Calu3 (cell line): Measurements from ENCODE around the gene SIDT2. TPM values are rescaled to one million over a fixed set of nuclear protein-coding genes. Genes with fewer than 3 reads are reported as not detected.

Source experiments
- BruUV-seq: library from RNA; stranded (reverse); fragments of 400-500 nt; replicated peaks from 2 replicates; lab custom pipeline; 2021; lab: Mats Ljungman, UMichigan
- CTCF ChIA-PET: fragments of 300-600 bp; sonication (Branson Sonifier 250); formaldehyde crosslinking; loops from one replicate; lab custom pipeline; 2022; ENCODE audit warnings: antibody characterized with exemption; lab: Charles Lee
- DNase-seq: peaks from one replicate; pipeline ENCODE4 v3.0.0; 2022
- H3K27ac Mint-ChIP-seq: one replicate; pipeline ENCODE4 v1.8.0; 2022; ENCODE audit warnings: mixed read lengths; ENCODE audit not compliant: unreplicated experiment
- H3K27me3 Mint-ChIP-seq: one replicate; pipeline ENCODE4 v1.8.0; 2022; ENCODE audit warnings: mixed read lengths; ENCODE audit not compliant: unreplicated experiment
- H3K36me3 Mint-ChIP-seq: one replicate; pipeline ENCODE4 v1.8.0; 2022; ENCODE audit warnings: mild to moderate bottlenecking, moderate library complexity, mixed read lengths; ENCODE audit not compliant: insufficient read depth, unreplicated experiment
- H3K4me1 Mint-ChIP-seq: one replicate; pipeline ENCODE4 v1.8.0; 2022; ENCODE audit warnings: mild to moderate bottlenecking, low read depth, mixed read lengths; ENCODE audit not compliant: unreplicated experiment
- H3K4me3 Mint-ChIP-seq: one replicate; pipeline ENCODE4 v1.8.0; 2022; ENCODE audit warnings: mild to moderate bottlenecking, low read depth, moderate library complexity, mixed read lengths; ENCODE audit not compliant: unreplicated experiment
- H3K9me3 Mint-ChIP-seq: one replicate; pipeline ENCODE4 v1.8.0; 2022; ENCODE audit warnings: low read depth, mixed read lengths; ENCODE audit not compliant: unreplicated experiment
- intact Hi-C: fragments of 100-400 bp; cut with micrococcal nuclease; formaldehyde crosslinking; loops from one replicate; pipeline ENCODE4 v1.10.0; 2022; ENCODE audit not compliant: unreplicated experiment
- total RNA-seq: library from RNA; stranded (reverse); gene quantifications from 2 replicates; pipeline ENCODE4 v1.2.3, GENCODE V29; 2022
- TF ChIP-seq, protein P1 (sequence below): fragments of 200-600 bp; IDR thresholded peaks from one replicate; pipeline ENCODE4 v1.8.0; 2022; ENCODE audit warnings: antibody characterized with exemption; ENCODE audit not compliant: unreplicated experiment

The SIDT2 gene
- total RNA-seq, 1 experiment from 2014 or later: 15.4 TPM

DNA sequence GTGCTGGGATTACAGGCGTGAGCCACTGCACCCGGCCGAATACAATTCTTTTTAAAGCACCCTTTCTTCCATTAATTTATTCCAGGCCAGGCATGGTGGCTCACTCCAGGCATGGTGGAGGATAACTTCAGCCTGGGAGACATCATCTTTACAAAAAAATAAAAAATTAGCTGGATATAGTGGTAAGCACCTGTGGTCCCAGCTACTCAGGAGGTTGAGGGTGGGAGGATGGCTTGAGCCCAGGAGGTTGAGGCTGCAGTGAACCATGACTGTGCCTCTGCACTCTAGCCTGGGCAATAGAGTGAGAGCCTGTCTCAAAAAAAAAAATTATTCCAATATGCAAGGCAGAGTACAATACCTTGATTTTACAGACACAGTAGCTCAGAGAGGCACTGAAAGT lies 32.1 kb downstream of the SIDT2 start:
- Mint-ChIP-seq H3K9me3 (no peaks in the 10 kb centered on the region), H3K4me3 (no peak overlapping the region), H3K27ac (no peak overlapping the region), H3K36me3 (peaks cover 4% of the 10 kb centered on the region), H3K4me1 (no peaks in the 10 kb centered on the region), H3K27me3 (no peaks in the 10 kb centered on the region)
- no TSS peak for BruUV-seq
- intact Hi-C loops: no loop called here
- TF ChIP-seq, protein P1, sequence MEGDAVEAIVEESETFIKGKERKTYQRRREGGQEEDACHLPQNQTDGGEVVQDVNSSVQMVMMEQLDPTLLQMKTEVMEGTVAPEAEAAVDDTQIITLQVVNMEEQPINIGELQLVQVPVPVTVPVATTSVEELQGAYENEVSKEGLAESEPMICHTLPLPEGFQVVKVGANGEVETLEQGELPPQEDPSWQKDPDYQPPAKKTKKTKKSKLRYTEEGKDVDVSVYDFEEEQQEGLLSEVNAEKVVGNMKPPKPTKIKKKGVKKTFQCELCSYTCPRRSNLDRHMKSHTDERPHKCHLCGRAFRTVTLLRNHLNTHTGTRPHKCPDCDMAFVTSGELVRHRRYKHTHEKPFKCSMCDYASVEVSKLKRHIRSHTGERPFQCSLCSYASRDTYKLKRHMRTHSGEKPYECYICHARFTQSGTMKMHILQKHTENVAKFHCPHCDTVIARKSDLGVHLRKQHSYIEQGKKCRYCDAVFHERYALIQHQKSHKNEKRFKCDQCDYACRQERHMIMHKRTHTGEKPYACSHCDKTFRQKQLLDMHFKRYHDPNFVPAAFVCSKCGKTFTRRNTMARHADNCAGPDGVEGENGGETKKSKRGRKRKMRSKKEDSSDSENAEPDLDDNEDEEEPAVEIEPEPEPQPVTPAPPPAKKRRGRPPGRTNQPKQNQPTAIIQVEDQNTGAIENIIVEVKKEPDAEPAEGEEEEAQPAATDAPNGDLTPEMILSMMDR: no peak
- CTCF ChIA-PET: interaction anchor here (1.2 kb wide), 1 partner anchor 16 kb away, joined by 4 read pairs; no protein-coding TSS in a partner anchor
- DNase-seq: no peak

GRCh38 chr11:117212697-117213355 lies 34.3 kb downstream of the SIDT2 start:
- DNase-seq: no peak
- no TSS peak for BruUV-seq
- no peaks in the 10 kb centered on the region for H3K27me3 Mint-ChIP-seq
- CTCF ChIA-PET: interaction anchor here (0.7 kb wide), 1 partner anchor 887 kb away, joined by 3 read pairs; no protein-coding TSS in a partner anchor
- TF ChIP-seq, protein P1: no peak
- no peak overlapping the region for H3K27ac Mint-ChIP-seq
- no peaks in the 10 kb centered on the region for H3K9me3 Mint-ChIP-seq
- no peaks in the 10 kb centered on the region for H3K4me1 Mint-ChIP-seq
- intact Hi-C loops: no loop called here
- no peak overlapping the region for H3K4me3 Mint-ChIP-seq
- H3K36me3 Mint-ChIP-seq: no peaks in the 10 kb centered on the region

DNA sequence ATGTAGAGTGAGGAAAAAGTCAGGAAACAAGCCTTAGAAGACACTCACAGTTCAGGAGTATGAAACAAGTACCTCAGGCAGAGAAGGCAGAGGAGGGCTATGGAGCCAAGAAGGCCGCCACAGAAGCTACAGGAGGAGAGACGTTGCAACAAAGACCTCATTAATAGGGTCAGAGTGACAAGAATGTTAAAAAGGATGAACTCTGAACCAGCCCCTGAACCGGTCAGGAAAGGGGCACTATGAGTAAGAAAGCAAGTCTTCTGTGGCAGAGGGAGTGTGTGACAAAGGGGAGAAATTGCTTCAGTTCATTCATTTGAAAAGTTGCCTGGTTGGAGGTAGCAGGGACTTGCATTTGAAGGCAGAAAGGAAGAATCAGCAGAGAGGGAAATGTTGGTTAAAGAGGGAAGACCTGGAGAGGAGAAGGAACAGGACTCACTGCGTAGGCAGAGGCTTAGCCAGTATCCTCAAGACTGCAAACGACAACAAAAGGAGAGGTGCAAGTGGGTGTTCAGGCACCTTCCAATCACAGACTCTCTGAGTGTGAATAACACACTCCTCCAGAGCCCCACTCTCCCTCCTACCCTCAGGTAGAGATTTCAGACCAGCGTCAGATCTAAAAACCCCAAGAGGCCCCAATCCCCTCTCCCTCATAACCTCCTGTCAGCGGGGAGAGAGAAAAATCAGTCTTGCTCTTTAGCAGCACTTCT lies 36.0 kb downstream of the SIDT2 start:
- no peak overlapping the region for H3K4me3 Mint-ChIP-seq
- peaks cover 5% of the 10 kb centered on the region for H3K36me3 Mint-ChIP-seq
- H3K27me3 Mint-ChIP-seq: no peaks in the 10 kb centered on the region
- H3K9me3 Mint-ChIP-seq: no peaks in the 10 kb centered on the region
- TF ChIP-seq, protein P1: no peak
- intact Hi-C loops: no loop called here
- no peaks in the 10 kb centered on the region for H3K4me1 Mint-ChIP-seq
- H3K27ac Mint-ChIP-seq: no peak overlapping the region
- BruUV-seq: no TSS peak
- DNase-seq: no peak
- CTCF ChIA-PET: no interaction called here

DNA sequence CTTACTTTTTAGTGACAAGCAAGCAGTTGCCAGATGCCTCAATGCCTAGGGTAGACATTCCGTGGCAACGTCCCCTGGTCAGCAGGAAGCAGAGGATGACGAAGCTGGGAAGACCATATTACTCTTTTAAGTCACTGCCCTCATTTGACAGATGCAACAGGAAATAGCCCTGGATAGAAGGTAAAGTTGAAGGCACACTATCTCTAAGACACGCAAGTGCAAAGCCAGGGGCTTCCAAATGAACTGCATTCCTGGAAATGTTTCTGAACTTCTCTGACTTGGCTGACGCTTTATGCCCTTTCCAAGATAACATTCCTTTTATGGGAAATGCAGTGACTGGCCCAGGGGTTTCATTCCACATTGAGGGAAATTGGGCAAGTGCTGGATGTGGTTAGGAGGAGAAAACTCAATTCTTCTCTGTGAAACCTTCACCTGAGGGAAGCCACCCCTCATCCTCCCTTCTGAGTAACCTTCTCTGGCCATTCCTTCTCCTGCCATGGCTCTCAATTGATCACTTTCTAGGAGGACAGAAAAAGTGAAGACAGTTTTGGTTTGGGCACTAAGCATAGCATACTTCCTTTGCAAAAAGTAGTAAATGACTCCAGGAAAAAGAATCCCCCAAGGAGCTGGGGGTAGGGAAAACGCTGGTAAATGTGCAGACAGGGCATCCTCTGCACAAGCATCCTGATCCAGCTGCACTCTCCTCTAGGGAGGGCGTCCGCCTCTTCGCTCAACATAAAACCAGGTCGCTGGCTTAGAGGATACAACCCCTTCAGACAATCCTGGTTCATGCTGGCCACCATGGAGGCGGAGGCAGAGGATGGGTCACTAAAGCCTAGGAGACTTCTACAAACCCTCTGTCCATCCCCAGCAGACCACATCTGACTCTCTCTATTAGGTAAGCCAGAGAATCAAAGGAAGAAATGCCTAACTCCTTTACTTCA lies 38.9 kb downstream of the SIDT2 start:
- Mint-ChIP-seq H3K4me3 (no peak overlapping the region), H3K9me3 (no peaks in the 10 kb centered on the region), H3K27ac (no peak overlapping the region), H3K27me3 (no peaks in the 10 kb centered on the region), H3K4me1 (no peaks in the 10 kb centered on the region), H3K36me3 (peaks cover 14% of the 10 kb centered on the region)
- no TSS peak for BruUV-seq
- CTCF ChIA-PET: no interaction called here
- intact Hi-C loops: no loop called here
- no peak for DNase-seq
- TF ChIP-seq, protein P1: no peak
